HG02943 (cell line): ENCODE measurements around the gene BMP3.

ENCODE experiments used
- ATAC-seq: cut with Tn5 transposase; IDR thresholded peaks from one replicate; pipeline ENCODE4 v1.9.1; 2021; ENCODE audit warnings: mild to moderate bottlenecking, low read depth, moderate library complexity; ENCODE audit not compliant: unreplicated experiment

Gene BMP3

DNA sequence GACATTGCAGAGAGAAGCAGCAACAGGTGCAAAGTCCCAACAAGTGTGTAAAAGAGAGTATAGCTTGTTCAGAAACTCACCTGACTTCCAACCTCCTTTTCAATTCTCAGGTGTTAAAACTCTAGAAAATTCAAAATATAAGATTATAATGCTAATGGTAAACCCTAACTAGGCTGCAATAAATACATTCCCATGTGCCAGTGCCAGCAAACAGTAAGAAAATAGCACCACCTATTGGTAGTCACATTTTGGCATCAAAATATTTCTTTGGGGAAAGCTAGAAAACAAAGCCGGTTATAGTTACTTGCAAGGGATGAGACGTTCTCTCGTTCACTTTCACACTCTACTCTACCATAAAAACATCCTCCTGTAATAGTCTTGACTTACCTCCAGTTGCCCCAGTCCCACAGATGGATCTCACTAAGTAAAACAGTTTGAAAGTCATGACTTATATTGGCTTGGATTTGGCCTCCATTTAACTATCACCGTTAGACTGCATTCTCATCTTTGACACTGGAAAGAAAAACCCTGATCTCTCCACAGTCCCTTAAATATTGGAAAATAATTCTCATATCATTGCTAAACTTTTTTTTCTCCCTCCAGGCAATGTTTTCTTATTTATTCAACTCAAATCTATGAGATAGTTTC, 9.6 kb downstream of the BMP3 start:
- ATAC-seq: no peak

GRCh38 chr4:81042578-81043365, 12.3 kb downstream of the BMP3 start:
- no peak for ATAC-seq

- no peak for ATAC-seq
These were observed 18.8 kb downstream of the BMP3 start for GRCh38 chr4:81049330-81049729.

GRCh38 chr4:81049907-81050306, 19.4 kb downstream of the BMP3 start:
- no peak for ATAC-seq

- ATAC-seq: peak; percentile 95
These were observed 21.9 kb downstream of the BMP3 start for GRCh38 chr4:81052119-81053068.

GRCh38 chr4:81058621-81059020, 28.1 kb downstream of the BMP3 start:
- no peak for ATAC-seq

GRCh38 chr4:81060587-81061343, 30.3 kb downstream of the BMP3 start:
- ATAC-seq: no peak

- ATAC-seq: no peak
These were observed 30.8 kb downstream of the BMP3 start for GRCh38 chr4:81061344-81061730.

- ATAC-seq: no peak
These were observed 31.5 kb downstream of the BMP3 start for GRCh38 chr4:81062001-81062400.

- ATAC-seq: no peak
These were observed 34.9 kb downstream of the BMP3 start for GRCh38 chr4:81065446-81065845.

GRCh38 chr4:81069706-81070331, 39.3 kb downstream of the BMP3 start:
- ATAC-seq: peak; percentile 93

DNA sequence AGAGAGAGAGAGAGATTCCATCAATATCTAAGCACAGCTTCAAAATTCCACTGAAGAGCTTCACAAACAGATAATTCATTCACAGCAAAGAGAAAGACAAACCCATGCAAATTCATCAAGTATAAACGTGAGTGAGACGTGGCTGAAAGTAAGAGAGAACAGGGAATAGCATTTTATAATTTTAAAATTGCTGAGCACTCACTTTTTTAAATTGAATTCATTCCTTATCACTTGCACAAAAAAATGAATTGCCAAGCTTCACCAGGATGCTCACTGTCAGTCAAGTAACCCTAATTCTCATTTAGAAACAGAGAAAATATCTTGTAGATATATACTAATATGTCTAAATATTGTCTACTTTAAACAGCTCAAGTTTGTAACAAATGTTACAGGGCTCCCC, 40.5 kb downstream of the BMP3 start:
- no peak for ATAC-seq

- no peak for ATAC-seq
These were observed 50.6 kb downstream of the BMP3 start for GRCh38 chr4:81081156-81081555.

- ATAC-seq: no peak
These were observed 53.5 kb downstream of the BMP3 start for GRCh38 chr4:81084029-81084428.

- no peak for ATAC-seq
These were observed 54.1 kb downstream of the BMP3 start for GRCh38 chr4:81084634-81085033.

- no peak for ATAC-seq
These were observed 54.8 kb downstream of the BMP3 start for GRCh38 chr4:81085291-81085690.

DNA sequence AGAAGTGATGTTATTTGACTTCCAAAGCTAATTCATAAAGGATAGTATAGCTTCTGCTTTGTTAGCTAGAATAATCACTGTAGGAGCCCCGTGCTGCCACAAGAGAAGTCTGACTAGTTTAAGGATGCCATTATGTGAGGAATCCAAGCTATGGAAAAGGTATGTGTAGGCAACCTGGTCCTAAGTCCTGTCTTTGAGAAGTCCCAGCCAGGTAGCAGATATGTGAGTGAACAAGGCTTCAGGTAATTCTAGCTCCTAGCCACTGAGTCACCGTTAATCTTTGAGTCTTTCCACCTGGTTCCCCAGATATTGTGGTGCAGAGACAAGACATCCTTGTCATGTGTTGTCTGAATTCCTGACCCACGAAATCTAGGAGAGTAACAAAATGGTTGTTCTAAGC, 55.5 kb downstream of the BMP3 start:
- no peak for ATAC-seq

GRCh38 chr4:81093720-81094401, 63.4 kb downstream of the BMP3 start:
- no peak for ATAC-seq

- no peak for ATAC-seq
These were observed 64.9 kb downstream of the BMP3 start for GRCh38 chr4:81095389-81095788.
